DOHH2 (cell line): ENCODE data around the gene PDE9A.

Source experiments
- CTCF ChIP-seq: fragments of 200-600 bp; sonication (generic); IDR thresholded peaks from one replicate; pipeline ENCODE4 v1.5.1; 2014; ENCODE audit warnings: antibody characterized with exemption, mild to moderate bottlenecking, low read depth, low read length; ENCODE audit not compliant: poor library complexity, severe bottlenecking
- EZH2phosphoT487 ChIP-seq: fragments of 200-600 bp; sonication (generic); IDR thresholded peaks from 2 replicates; pipeline ENCODE4 v1.6.1; 2017; ENCODE audit warnings: borderline replicate concordance, mild to moderate bottlenecking, antibody characterized with exemption, low read length, moderate library complexity, mixed read lengths

GRCh38 chr21:42794551-42794950, 141.1 kb downstream of the PDE9A start:
- no peak for TF ChIP-seq CTCF
- TF ChIP-seq EZH2phosphoT487, result no peak
